AG04449 (cell line): ENCODE results near the gene MXD4.

Source experiments
- CTCF ChIA-PET: fragments of 350-600 bp; formaldehyde crosslinking; extraction: SDS; loops from one replicate; lab custom pipeline; 2021; ENCODE audit warnings: antibody characterized with exemption; lab: Yijun Ruan, JAX
- POLR2A ChIA-PET: fragments of 400-600, 350-600 bp; formaldehyde crosslinking; extraction: SDS; loops from one replicate; lab custom pipeline; 2020; ENCODE audit warnings: antibody characterized with exemption, inconsistent platforms; lab: Yijun Ruan, JAX
- DNase-seq: peaks from one replicate; pipeline ENCODE4 v3.0.0-alpha.2; 2010; ENCODE audit warnings: low read depth, low spot score
- H3K4me3 ChIP-seq: 2 replicates; pipeline ENCODE4 v1.5.1; 2011; ENCODE audit warnings: low read depth, mild to moderate bottlenecking, control low read depth, low read length
- CTCF ChIP-seq: IDR thresholded peaks from one replicate; pipeline ENCODE4 v1.5.1; 2011; ENCODE audit warnings: mild to moderate bottlenecking, moderate library complexity, low read length, control low read depth, inconsistent platforms; ENCODE audit not compliant: insufficient read depth; ENCODE audit errors: missing control alignments

Gene MXD4

GRCh38 chr4:2284934-2285612, 23.2 kb upstream of the MXD4 start:
- ChIA-PET CTCF (interaction anchor here (1.5 kb wide), 1 partner anchor 130 kb away, joined by 3 read pairs; no protein-coding TSS in a partner anchor), POLR2A (no interaction called here)
- DNase-seq = no peak
- TF ChIP-seq CTCF = no peak
- no peak overlapping the region for H3K4me3 ChIP-seq

GRCh38 chr4:2284161-2284933, 22.4 kb upstream of the MXD4 start:
- CTCF ChIA-PET = interaction anchor here (1.5 kb wide), 1 partner anchor 131 kb away, joined by 3 read pairs; no protein-coding TSS in a partner anchor
- TF ChIP-seq CTCF = no peak
- H3K4me3 ChIP-seq = no peak overlapping the region
- no peak for DNase-seq
- POLR2A ChIA-PET = no interaction called here

- CTCF ChIA-PET = interaction anchor here (1.5 kb wide), 1 partner anchor 132 kb away, joined by 3 read pairs; no protein-coding TSS in a partner anchor
- TF ChIP-seq CTCF = no peak
- no peak for DNase-seq
- no peak overlapping the region for H3K4me3 ChIP-seq
- POLR2A ChIA-PET = no interaction called here
These were observed 21.3 kb upstream of the MXD4 start for GRCh38 chr4:2283199-2283711.

GRCh38 chr4:2281575-2282343, 19.9 kb upstream of the MXD4 start:
- ChIA-PET CTCF (no interaction called here), POLR2A (interaction anchor here (1.0 kb wide), 1 partner anchor 20 kb away, joined by 4 read pairs; the partner anchor contains the start of gene MXD4)
- DNase-seq = no peak
- no peak overlapping the region for H3K4me3 ChIP-seq
- no peak for TF ChIP-seq CTCF

- TF ChIP-seq CTCF = no peak
- ChIA-PET CTCF (no interaction called here), POLR2A (no interaction called here)
- no peak overlapping the region for H3K4me3 ChIP-seq
- no peak for DNase-seq
These were observed 18.8 kb upstream of the MXD4 start for GRCh38 chr4:2280531-2281300.
